H1 (cell line): ENCODE measurements around the gene RABIF. TPM values are rescaled to one million over a fixed set of nuclear protein-coding genes. Genes with fewer than 3 reads are reported as not detected.
A peak's percentile ranks its signal among the peaks of the same experiment; 100 is the strongest.

Experiments
- KDM1A ChIP-seq: fragments of 200-600, 300-600 bp; sonication (generic); IDR thresholded peaks from 2 replicates; pipeline ENCODE4 v1.7.1; 2016; ENCODE audit warnings: mild to moderate bottlenecking, low read length, borderline replicate concordance
- RAD21 ChIP-seq, 2 experiments: IDR thresholded peaks in 1 of 2; conservative IDR thresholded peaks in 1 of 2; 2 replicates each; pipeline ENCODE4 v1.6.1; 2011; ENCODE audit warnings: low read depth in 2 of 2, low read length in 2 of 2, improper control_type of control experiment in 1 of 2, inconsistent platforms in 1 of 2, mild to moderate bottlenecking in 1 of 2, moderate library complexity in 1 of 2
- polyA plus RNA-seq, 7 experiments: library from polyadenylated mRNA; depleted of rRNA in 3 of 7; stranded (reverse) in 5 of 7; unstranded in 2 of 7; fragments of >200 nt in 5 of 7; fragments of 200-250 nt in 2 of 7; gene quantifications; 1 replicate in 5 of 7; 2 replicates in 1 of 7; 4 replicates in 1 of 7; pipeline versions ENCODE4 v1.2.1 to v1.2.3, GENCODE V29; 2011 to 2013; ENCODE audit warnings: missing spikeins in 2 of 7, mixed read lengths in 2 of 7
- total RNA-seq: library from RNA; stranded (reverse); fragmentation: NEBNext Ultra II Directional; extraction: Animal tissue kit (Norgen Biotek cat#: 25700); gene quantifications from 2 replicates; pipeline ENCODE4 v1.2.1, GENCODE V29; 2021

The RABIF gene
- total and polyA plus RNA-seq, 2 of the 8 experiments (the other 6 are each of a cell fraction or from before 2014, with no cell fraction given) = 5.6 to 6.9 TPM

- TF ChIP-seq RAD21 (IDR thresholded peaks at IDR 0.05 in 1 of 2, conservative IDR thresholded peaks at IDR 0.05 in 1 of 2; ENCODE audit: low read depth in 2 of 2, low read length in 2 of 2) = peak; percentile 84 to 87
- peak; percentile 67; the same call in 1 of the 2 replicates for TF ChIP-seq KDM1A
- TF ChIP-seq, all 59 proteins: peak for 6
Measured at GRCh38 chr1:202852163-202852904, 36.6 kb downstream of the RABIF start (continued).
